Peyer's patch (tissue), 4 donors: ENCODE data around the gene INPP5B.

Source experiments
- CTCF ChIP-seq, 6 experiments: fragments of 450-650 bp in 4 of 6; fragments of 200-600 bp in 2 of 6; sonication (generic) in 1 of 6; IDR thresholded peaks; one replicate each; pipeline ENCODE4 v1.5.1; 2017 to 2019; ENCODE audit warnings: antibody characterized with exemption in 6 of 6, mild to moderate bottlenecking in 3 of 6, moderate library complexity in 1 of 6
- POLR2A ChIP-seq, 2 donors: fragments of 450-650 bp; IDR thresholded peaks; one replicate each; pipeline ENCODE4 v1.5.1; 2017; ENCODE audit warnings: antibody characterized with exemption in 2 of 2, mild to moderate bottlenecking in 2 of 2, moderate library complexity in 2 of 2

DNA sequence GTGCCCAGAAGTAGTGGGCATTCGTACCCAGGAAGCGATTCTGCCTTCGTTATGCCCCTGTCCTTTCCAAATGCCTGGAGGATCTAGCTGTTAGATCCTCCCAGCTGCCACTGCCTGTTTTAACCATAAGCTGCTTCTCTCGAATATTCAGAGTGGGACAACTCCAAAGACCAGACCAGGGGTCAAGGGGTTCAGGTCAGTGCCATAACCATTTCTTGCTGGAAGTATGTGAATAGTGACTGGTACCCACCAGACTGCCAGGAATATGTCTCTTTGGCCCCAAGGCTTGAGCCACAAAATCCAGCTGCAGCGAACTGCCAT lies 86.5 kb downstream of the INPP5B start:
- TF ChIP-seq CTCF (IDR thresholded peaks at IDR 0.05) (no peak), POLR2A (IDR thresholded peaks at IDR 0.05) (no peak)
